CD4-positive, alpha-beta T cell treated with Interleukin-2 at 100 ng/mL for 4 hours (primary cell): Measurements from ENCODE around the gene BCL2.

Source experiments
- DNase-seq: peaks from one replicate; pipeline ENCODE4 v3.0.0-alpha.2; 2020; ENCODE audit warnings: low spot score

BCL2 gene

GRCh38 chr18:63309422-63309821, 10.1 kb downstream of the BCL2 start:
- DNase-seq, result peak; percentile 30

GRCh38 chr18:63307551-63308200, 11.9 kb downstream of the BCL2 start:
- no peak for DNase-seq

GRCh38 chr18:63306819-63307550, 12.6 kb downstream of the BCL2 start:
- DNase-seq, result no peak

- DNase-seq, result no peak
Measured at GRCh38 chr18:63306249-63306648, 13.3 kb downstream of the BCL2 start.

- DNase-seq, result no peak
Measured at GRCh38 chr18:63303547-63303946, 16.0 kb downstream of the BCL2 start.

GRCh38 chr18:63302636-63303405, 16.7 kb downstream of the BCL2 start:
- DNase-seq, result no peak

- no peak for DNase-seq
Measured at GRCh38 chr18:63302220-63302619, 17.3 kb downstream of the BCL2 start.

GRCh38 chr18:63301434-63301833, 18.1 kb downstream of the BCL2 start:
- peak; percentile 32 for DNase-seq

GRCh38 chr18:63299837-63300745, 19.5 kb downstream of the BCL2 start:
- DNase-seq, result peak; percentile 36

- DNase-seq, result peak; percentile 59
Measured at GRCh38 chr18:63298400-63299365, 20.9 kb downstream of the BCL2 start.

GRCh38 chr18:63297687-63298399, 21.7 kb downstream of the BCL2 start:
- no peak for DNase-seq

GRCh38 chr18:63293935-63294334, 25.6 kb downstream of the BCL2 start:
- no peak for DNase-seq

- peak; percentile 50 for DNase-seq
Measured at GRCh38 chr18:63292831-63293683, 26.5 kb downstream of the BCL2 start.

- DNase-seq, result no peak
Measured at GRCh38 chr18:63291278-63291677, 28.3 kb downstream of the BCL2 start.

GRCh38 chr18:63290821-63291200, 28.8 kb downstream of the BCL2 start:
- peak; percentile 67 for DNase-seq

- DNase-seq, result no peak
Measured at GRCh38 chr18:63290166-63290820, 29.3 kb downstream of the BCL2 start.

GRCh38 chr18:63288311-63288710, 31.3 kb downstream of the BCL2 start:
- no peak for DNase-seq

GRCh38 chr18:63287691-63288220, 31.8 kb downstream of the BCL2 start:
- no peak for DNase-seq
